ENCODE measurements around the gene SNCG. TPM values are rescaled to one million over a fixed set of nuclear protein-coding genes. Genes with fewer than 3 reads are reported as not detected.
"Not testable (repeated sequence)": the region's sequence is repeated elsewhere in the genome, so short reads cannot be mapped to it uniquely, and the experiment has no call there.

Gene SNCG
- total RNA-seq, 1 experiment from 2014 or later: 8.4 TPM

DNA sequence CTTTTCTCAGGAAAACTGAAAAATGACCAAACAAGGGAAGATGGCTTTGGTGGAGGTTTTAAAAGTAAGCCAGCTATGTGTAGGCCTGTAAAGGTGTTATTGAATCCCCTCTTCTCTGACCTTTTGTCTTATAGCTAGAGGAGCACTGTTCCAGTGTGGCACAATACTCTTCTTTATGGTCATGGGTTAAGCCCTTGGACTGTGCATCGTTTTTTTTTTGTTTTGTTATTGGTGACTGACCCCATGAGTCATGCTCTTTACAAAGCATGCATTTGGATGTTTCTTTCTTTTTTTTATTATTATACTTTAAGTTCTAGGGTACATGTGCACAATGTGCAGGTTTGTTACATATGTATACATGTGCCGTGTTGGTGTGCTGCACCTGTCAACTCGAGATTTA, 42.1 kb downstream of the SNCG start:
- CTCF ChIA-PET: interaction anchor here (0.6 kb wide), 1 partner anchor 55 kb away, joined by 3 read pairs; no protein-coding TSS in a partner anchor
- TF ChIP-seq ZNF263 (CRISPR knock-in tag; IDR thresholded peaks at IDR 0.05; ENCODE audit: low read depth) (no peak), FOXP1 (CRISPR knock-in tag; IDR thresholded peaks at IDR 0.05; ENCODE audit: borderline replicate concordance) (no peak), JAZF1 (CRISPR knock-in tag; IDR thresholded peaks at IDR 0.05) (no peak)
- Mint-ChIP-seq H3K36me3 (no peaks in the 10 kb centered on the region), H3K4me1 (no peaks in the 10 kb centered on the region), H3K9me3 (no peaks in the 10 kb centered on the region), H3K4me3 (no peak overlapping the region), H3K27ac (no peak overlapping the region), H3K27me3 (ENCODE audit: low read depth) (no peaks in the 10 kb centered on the region)
- DNase-seq (ENCODE audit: low spot score): no peak
- POLR2A ChIA-PET: no interaction called here
- ATAC-seq: no peak

DNA sequence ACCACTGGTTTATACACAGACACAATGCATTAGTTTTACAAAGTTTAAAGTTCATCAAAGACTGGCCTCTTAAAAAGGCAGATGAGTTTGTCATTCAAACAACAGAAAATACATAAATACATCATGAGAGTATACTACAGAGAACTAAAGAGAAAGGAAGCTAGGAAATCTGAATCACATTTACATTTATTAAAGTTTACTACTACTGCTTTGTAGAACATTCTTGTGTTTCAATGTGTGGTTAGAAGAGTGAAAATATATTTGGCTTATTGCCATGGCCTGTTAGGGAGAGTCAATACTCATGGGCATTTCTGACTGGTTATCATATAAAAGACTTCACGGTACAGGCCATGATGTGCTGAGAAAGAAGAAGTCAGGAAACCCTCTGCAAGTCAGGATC, 48.7 kb downstream of the SNCG start:
- H3K27ac Mint-ChIP-seq; H3K27me3 Mint-ChIP-seq (ENCODE audit: low read depth); POLR2A ChIA-PET; H3K36me3 Mint-ChIP-seq; ATAC-seq; H3K4me3 Mint-ChIP-seq; CTCF ChIA-PET; H3K9me3 Mint-ChIP-seq; H3K4me1 Mint-ChIP-seq; DNase-seq (ENCODE audit: low spot score): not testable (repeated sequence)

DNA sequence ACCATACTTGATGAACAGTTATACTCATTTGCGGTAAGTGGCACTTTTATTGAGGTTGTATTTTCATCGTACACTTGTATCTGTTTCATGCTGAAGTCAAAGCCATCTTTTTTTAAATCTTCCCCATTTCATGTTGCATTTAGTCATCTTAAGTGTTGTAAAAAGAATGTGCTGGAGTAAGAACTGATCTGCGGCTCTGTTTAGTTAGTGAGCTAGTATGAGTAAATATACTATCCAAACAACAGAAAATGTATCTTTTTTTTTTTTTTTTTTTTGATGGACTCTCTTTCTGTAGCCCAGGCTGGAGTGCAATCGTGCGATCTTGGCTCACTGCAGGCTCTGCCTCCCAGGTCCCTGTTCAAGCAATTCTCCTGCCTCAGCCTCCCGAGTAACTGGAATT, 49.3 kb downstream of the SNCG start:
- H3K4me3 Mint-ChIP-seq; H3K4me1 Mint-ChIP-seq; H3K27me3 Mint-ChIP-seq (ENCODE audit: low read depth); ATAC-seq; H3K36me3 Mint-ChIP-seq; CTCF ChIA-PET; DNase-seq (ENCODE audit: low spot score); H3K9me3 Mint-ChIP-seq; POLR2A ChIA-PET; H3K27ac Mint-ChIP-seq: not testable (repeated sequence)

DNA sequence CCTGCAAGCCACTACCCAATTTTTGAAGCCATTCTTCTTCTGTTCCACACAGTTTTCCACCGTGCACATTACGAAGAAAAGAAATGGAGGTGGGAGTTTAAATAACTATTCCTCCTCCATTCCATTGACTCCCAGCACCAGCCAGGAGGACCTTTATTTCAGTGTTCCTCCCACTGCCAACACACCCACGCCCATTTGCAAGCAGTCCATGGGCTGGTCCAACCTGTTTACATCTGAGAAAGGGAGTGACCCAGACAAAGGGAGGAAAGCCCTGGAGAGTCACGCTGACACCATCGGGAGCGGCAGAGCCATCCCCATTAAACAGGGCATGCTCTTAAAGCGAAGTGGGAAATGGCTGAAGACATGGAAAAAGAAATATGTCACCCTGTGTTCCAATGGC, 49.9 kb downstream of the SNCG start:
- H3K9me3 Mint-ChIP-seq; POLR2A ChIA-PET; ATAC-seq; H3K36me3 Mint-ChIP-seq; H3K27ac Mint-ChIP-seq; H3K4me3 Mint-ChIP-seq; H3K4me1 Mint-ChIP-seq; DNase-seq (ENCODE audit: low spot score); CTCF ChIA-PET; H3K27me3 Mint-ChIP-seq (ENCODE audit: low read depth): not testable (repeated sequence)

DNA sequence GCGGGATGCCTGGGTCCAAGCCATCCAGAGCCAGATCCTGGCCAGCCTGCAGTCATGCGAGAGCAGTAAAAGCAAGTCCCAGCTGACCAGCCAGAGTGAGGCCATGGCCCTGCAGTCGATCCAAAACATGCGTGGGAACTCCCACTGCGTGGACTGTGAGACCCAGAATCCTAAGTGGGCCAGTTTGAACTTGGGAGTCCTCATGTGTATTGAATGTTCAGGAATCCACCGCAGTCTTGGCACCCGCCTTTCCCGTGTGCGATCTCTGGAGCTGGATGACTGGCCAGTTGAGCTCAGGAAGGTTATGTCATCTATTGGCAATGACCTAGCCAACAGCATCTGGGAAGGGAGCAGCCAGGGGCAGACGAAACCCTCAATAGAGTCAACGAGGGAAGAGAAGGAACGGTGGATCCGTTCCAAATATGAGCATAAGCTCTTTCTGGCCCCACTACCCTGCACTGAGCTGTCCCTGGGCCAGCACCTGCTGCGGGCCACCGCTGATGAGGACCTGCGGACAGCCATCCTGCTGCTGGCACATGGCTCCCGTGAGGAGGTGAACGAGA, 50.8 kb downstream of the SNCG start:
- not testable (repeated sequence) for H3K27ac Mint-ChIP-seq, H3K9me3 Mint-ChIP-seq

More for the DNA sequence above, 50.8 kb downstream of the SNCG start:
- H3K4me1 Mint-ChIP-seq; ATAC-seq; H3K27me3 Mint-ChIP-seq (ENCODE audit: low read depth); CTCF ChIA-PET; H3K4me3 Mint-ChIP-seq; DNase-seq (ENCODE audit: low spot score); H3K36me3 Mint-ChIP-seq; POLR2A ChIA-PET: not testable (repeated sequence)

Other genes with a start within 250 kb of the SNCG start
- gene BMPR1A, start 202.0 kb upstream of the SNCG start, total RNA-seq (2021): 99.7 to 107 TPM (median 104 TPM) in 3 replicates
- gene MMRN2, start 984 bp upstream of the SNCG start, total RNA-seq (2021): 1.7 to 2.8 TPM (median 2.4 TPM) in 3 replicates
- gene ADIRF, start 9.9 kb downstream of the SNCG start, total RNA-seq (2021): 0.30 to 1.0 TPM (median 0.70 TPM) in 3 replicates
- gene FAM25A, start 61.7 kb downstream of the SNCG start, total RNA-seq (2021): not detected in 3 replicates
- 98.2 to 103 TPM (median 99.7 TPM) in 3 replicates for gene GLUD1, start 136.2 kb downstream of the SNCG start, total RNA-seq (2021)
- 22.3 to 27.6 TPM (median 24.0 TPM) in 3 replicates for gene SHLD2, start 136.6 kb downstream of the SNCG start, total RNA-seq (2021)

Measured in WTC11 (cell line).